ENCODE measurements around the gene RNF225.

The RNF225 gene

GRCh38 chr19:58409010-58409790, 13.7 kb downstream of the RNF225 start:
- no peak for TF ChIP-seq ZFP30 (CRISPR knock-in tag; IDR thresholded peaks at IDR 0.05)
- no peak for TF ChIP-seq TOX (CRISPR knock-in tag; IDR thresholded peaks at IDR 0.05; ENCODE audit: borderline replicate concordance)
- no peak for TF ChIP-seq PATZ1 (CRISPR knock-in tag; IDR thresholded peaks at IDR 0.05; ENCODE audit: borderline replicate concordance)
- no peak for TF ChIP-seq RARB (CRISPR knock-in tag; IDR thresholded peaks at IDR 0.05)
- TF ChIP-seq POU6F1 (CRISPR knock-in tag; IDR thresholded peaks at IDR 0.05; ENCODE audit: borderline replicate concordance, low read depth), result no peak
- TF ChIP-seq OSR1 (CRISPR knock-in tag; IDR thresholded peaks at IDR 0.05), result no peak
- no peak for TF ChIP-seq TCF4 (CRISPR knock-in tag; IDR thresholded peaks at IDR 0.05; ENCODE audit: borderline replicate concordance)
- no peak for TF ChIP-seq ZNF70 (CRISPR knock-in tag; IDR thresholded peaks at IDR 0.05)
- no peak for TF ChIP-seq ZFP3 (CRISPR knock-in tag; IDR thresholded peaks at IDR 0.05)
- TF ChIP-seq ZC3H10 (CRISPR knock-in tag; IDR thresholded peaks at IDR 0.05), result no peak
- no peak for TF ChIP-seq ISL1 (CRISPR knock-in tag; IDR thresholded peaks at IDR 0.05)
- TF ChIP-seq GLIS3 (CRISPR knock-in tag; IDR thresholded peaks at IDR 0.05), result no peak
- TF ChIP-seq ESRRG (CRISPR knock-in tag; IDR thresholded peaks at IDR 0.05), result no peak
- TF ChIP-seq CSRNP3 (CRISPR knock-in tag; IDR thresholded peaks at IDR 0.05), result no peak
- no peak for TF ChIP-seq BACH2 (CRISPR knock-in tag; IDR thresholded peaks at IDR 0.05; ENCODE audit: borderline replicate concordance)
- TF ChIP-seq ARNTL (CRISPR knock-in tag; IDR thresholded peaks at IDR 0.05; ENCODE audit: borderline replicate concordance, low read depth), result no peak
- no peak for TF ChIP-seq PPARA (CRISPR knock-in tag; IDR thresholded peaks at IDR 0.05; ENCODE audit: borderline replicate concordance)
- no peak for TF ChIP-seq CREB5 (CRISPR knock-in tag; IDR thresholded peaks at IDR 0.05; ENCODE audit: low read depth)
- TF ChIP-seq TSHZ2 (CRISPR knock-in tag; IDR thresholded peaks at IDR 0.05), result no peak
- no peak for TF ChIP-seq CSDC2 (CRISPR knock-in tag; IDR thresholded peaks at IDR 0.05)
- ATAC-seq, result peak; percentile 76

GRCh38 chr19:58416604-58417003, 21.1 kb downstream of the RNF225 start:
- ATAC-seq, result no peak
- TF ChIP-seq TSHZ2 (CRISPR knock-in tag; IDR thresholded peaks at IDR 0.05) (no peak), ZC3H10 (CRISPR knock-in tag; IDR thresholded peaks at IDR 0.05) (no peak), PATZ1 (CRISPR knock-in tag; IDR thresholded peaks at IDR 0.05; ENCODE audit: borderline replicate concordance) (no peak), BACH2 (CRISPR knock-in tag; IDR thresholded peaks at IDR 0.05; ENCODE audit: borderline replicate concordance) (no peak), OSR1 (CRISPR knock-in tag; IDR thresholded peaks at IDR 0.05) (no peak)
